K562 (cell line): ENCODE results near the gene PSAP. TPM values are rescaled to one million over a fixed set of nuclear protein-coding genes. Genes with fewer than 3 reads are reported as not detected.

ENCODE experiments used
- KLF13 ChIP-seq: fragments of 450-650 bp; IDR thresholded peaks from 2 replicates; pipeline ENCODE4 v1.6.1; 2016; ENCODE audit warnings: missing genetic modification characterization, low read depth, mild to moderate bottlenecking, missing compliant biosample characterization, moderate library complexity, borderline replicate concordance
- NFIX ChIP-seq: fragments of 250-450 bp; sonication (Bioruptor Pico); IDR thresholded peaks from 2 replicates; pipeline ENCODE4 v1.4.0; 2020; ENCODE audit warnings: low read depth, mild to moderate bottlenecking, moderate library complexity
- SMARCA5 ChIP-seq: fragments of 450-650 bp; IDR thresholded peaks from 2 replicates; pipeline ENCODE4 v1.6.1; 2016
- STAG1 ChIP-seq: sonication (generic); formaldehyde crosslinking; IDR thresholded peaks from 2 replicates; pipeline ENCODE4 v1.5.0; 2020; ENCODE audit warnings: missing genetic modification reagents, borderline replicate concordance
- ZNF347 ChIP-seq: fragments of 450-650 bp; formaldehyde crosslinking; IDR thresholded peaks from 2 replicates; pipeline ENCODE4 v1.4.0; 2020; ENCODE audit warnings: low read depth, mild to moderate bottlenecking, moderate library complexity
- polyA plus RNA-seq, 8 experiments: library from polyadenylated mRNA; depleted of rRNA in 4 of 8; stranded (reverse) in 5 of 8; unstranded in 3 of 8; fragments of >200 nt; fragmentation: Nextera tagmentation in 2 of 8; fragmentation: Illumina TruSeq in 1 of 8; extraction: Ambion mirVana in 2 of 8; extraction: Trizol in 1 of 8; gene quantifications; 2 replicates each; pipeline versions ENCODE4 v1.2.1 to v1.2.3, GENCODE V29; 2011 to 2014; ENCODE audit warnings: inconsistent platforms in 1 of 8, missing spikeins in 1 of 8
- total RNA-seq, 7 experiments: library from RNA; depleted of rRNA in 6 of 7; stranded (reverse); fragments of >200 nt in 6 of 7; fragmentation: Illumina TruSeq in 2 of 7; extraction: Trizol in 2 of 7; gene quantifications; 2 replicates each; pipeline versions ENCODE4 v1.2.1 to v1.2.3, GENCODE V29; 2011 to 2021; ENCODE audit warnings: low replicate concordance in 1 of 7
- TF ChIP-seq, protein P1 (sequence below): fragments of 450-650 bp; IDR thresholded peaks from 2 replicates; pipeline ENCODE4 v1.6.1; 2016; ENCODE audit warnings: mild to moderate bottlenecking, moderate library complexity
- TF ChIP-seq, protein P2 (sequence below), 2 experiments: fragments of 450-650 bp in 1 of 2; sonication (generic) in 1 of 2; formaldehyde crosslinking; conservative IDR thresholded peaks; 2 replicates each; pipeline versions ENCODE4 v1.4.0 to v1.8.1; 2020 to 2022; ENCODE audit warnings: mild to moderate bottlenecking in 1 of 2, missing genetic modification reagents in 1 of 2
- TF ChIP-seq, protein P3 (sequence below), 2 experiments: fragments of 450-650 bp; conservative IDR thresholded peaks; 2 replicates each; pipeline ENCODE4 v1.6.1; 2017; ENCODE audit warnings: mild to moderate bottlenecking in 2 of 2, moderate library complexity in 2 of 2
- TF ChIP-seq, protein P4 (sequence below): fragments of 450-650 bp; formaldehyde crosslinking; IDR thresholded peaks from 2 replicates; pipeline ENCODE4 v1.4.0; 2022; ENCODE audit warnings: missing genetic modification characterization

PSAP gene
- total and polyA plus RNA-seq, 9 of the 15 experiments (the other 6 are each of a cell fraction or from before 2014, with no cell fraction given): 245 to 700 (median 429) TPM

DNA sequence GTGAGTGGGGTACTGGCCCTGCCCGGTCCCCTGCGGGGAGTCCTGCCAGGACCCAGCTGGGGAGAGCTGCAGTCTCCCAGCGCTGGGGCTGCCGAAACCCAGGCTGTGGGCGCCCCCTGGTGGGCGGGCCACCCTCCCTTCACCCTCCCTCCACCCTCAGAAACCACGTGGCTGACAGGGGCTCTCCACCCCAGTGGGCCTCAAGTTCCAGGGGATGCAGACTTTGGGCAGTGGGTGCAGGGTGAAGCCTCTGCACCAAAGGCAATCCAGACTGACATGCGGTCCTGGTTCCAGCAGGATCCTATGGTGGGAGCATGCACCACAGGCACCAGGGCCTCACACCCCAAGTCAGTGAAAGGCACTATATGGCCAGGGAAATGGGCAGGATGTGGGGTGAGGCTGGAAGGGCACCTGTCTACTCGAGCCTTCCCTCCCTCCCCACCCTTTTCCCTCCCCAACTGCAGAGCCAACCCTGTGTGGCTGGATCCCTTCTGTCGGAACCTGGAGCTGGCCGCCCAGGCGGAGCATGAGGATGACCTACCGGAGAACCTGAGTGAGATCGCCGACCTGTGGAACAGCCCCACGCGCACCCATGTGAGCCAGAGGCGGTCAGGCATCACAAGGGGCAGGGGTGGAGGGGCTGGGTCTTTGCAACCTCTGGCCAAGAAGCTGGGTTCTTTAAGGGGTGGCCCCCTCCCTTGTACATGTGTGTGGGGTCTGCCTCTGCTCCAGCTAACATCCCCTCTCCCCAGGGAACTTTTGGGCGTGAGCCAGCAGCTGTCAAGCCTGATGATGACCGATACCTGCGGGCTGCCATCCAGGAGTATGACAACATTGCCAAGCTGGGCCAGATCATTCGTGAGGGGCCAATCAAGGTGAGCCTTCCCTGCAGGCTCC is 38.8 kb downstream of the PSAP start (continued):
- TF ChIP-seq, protein P1, sequence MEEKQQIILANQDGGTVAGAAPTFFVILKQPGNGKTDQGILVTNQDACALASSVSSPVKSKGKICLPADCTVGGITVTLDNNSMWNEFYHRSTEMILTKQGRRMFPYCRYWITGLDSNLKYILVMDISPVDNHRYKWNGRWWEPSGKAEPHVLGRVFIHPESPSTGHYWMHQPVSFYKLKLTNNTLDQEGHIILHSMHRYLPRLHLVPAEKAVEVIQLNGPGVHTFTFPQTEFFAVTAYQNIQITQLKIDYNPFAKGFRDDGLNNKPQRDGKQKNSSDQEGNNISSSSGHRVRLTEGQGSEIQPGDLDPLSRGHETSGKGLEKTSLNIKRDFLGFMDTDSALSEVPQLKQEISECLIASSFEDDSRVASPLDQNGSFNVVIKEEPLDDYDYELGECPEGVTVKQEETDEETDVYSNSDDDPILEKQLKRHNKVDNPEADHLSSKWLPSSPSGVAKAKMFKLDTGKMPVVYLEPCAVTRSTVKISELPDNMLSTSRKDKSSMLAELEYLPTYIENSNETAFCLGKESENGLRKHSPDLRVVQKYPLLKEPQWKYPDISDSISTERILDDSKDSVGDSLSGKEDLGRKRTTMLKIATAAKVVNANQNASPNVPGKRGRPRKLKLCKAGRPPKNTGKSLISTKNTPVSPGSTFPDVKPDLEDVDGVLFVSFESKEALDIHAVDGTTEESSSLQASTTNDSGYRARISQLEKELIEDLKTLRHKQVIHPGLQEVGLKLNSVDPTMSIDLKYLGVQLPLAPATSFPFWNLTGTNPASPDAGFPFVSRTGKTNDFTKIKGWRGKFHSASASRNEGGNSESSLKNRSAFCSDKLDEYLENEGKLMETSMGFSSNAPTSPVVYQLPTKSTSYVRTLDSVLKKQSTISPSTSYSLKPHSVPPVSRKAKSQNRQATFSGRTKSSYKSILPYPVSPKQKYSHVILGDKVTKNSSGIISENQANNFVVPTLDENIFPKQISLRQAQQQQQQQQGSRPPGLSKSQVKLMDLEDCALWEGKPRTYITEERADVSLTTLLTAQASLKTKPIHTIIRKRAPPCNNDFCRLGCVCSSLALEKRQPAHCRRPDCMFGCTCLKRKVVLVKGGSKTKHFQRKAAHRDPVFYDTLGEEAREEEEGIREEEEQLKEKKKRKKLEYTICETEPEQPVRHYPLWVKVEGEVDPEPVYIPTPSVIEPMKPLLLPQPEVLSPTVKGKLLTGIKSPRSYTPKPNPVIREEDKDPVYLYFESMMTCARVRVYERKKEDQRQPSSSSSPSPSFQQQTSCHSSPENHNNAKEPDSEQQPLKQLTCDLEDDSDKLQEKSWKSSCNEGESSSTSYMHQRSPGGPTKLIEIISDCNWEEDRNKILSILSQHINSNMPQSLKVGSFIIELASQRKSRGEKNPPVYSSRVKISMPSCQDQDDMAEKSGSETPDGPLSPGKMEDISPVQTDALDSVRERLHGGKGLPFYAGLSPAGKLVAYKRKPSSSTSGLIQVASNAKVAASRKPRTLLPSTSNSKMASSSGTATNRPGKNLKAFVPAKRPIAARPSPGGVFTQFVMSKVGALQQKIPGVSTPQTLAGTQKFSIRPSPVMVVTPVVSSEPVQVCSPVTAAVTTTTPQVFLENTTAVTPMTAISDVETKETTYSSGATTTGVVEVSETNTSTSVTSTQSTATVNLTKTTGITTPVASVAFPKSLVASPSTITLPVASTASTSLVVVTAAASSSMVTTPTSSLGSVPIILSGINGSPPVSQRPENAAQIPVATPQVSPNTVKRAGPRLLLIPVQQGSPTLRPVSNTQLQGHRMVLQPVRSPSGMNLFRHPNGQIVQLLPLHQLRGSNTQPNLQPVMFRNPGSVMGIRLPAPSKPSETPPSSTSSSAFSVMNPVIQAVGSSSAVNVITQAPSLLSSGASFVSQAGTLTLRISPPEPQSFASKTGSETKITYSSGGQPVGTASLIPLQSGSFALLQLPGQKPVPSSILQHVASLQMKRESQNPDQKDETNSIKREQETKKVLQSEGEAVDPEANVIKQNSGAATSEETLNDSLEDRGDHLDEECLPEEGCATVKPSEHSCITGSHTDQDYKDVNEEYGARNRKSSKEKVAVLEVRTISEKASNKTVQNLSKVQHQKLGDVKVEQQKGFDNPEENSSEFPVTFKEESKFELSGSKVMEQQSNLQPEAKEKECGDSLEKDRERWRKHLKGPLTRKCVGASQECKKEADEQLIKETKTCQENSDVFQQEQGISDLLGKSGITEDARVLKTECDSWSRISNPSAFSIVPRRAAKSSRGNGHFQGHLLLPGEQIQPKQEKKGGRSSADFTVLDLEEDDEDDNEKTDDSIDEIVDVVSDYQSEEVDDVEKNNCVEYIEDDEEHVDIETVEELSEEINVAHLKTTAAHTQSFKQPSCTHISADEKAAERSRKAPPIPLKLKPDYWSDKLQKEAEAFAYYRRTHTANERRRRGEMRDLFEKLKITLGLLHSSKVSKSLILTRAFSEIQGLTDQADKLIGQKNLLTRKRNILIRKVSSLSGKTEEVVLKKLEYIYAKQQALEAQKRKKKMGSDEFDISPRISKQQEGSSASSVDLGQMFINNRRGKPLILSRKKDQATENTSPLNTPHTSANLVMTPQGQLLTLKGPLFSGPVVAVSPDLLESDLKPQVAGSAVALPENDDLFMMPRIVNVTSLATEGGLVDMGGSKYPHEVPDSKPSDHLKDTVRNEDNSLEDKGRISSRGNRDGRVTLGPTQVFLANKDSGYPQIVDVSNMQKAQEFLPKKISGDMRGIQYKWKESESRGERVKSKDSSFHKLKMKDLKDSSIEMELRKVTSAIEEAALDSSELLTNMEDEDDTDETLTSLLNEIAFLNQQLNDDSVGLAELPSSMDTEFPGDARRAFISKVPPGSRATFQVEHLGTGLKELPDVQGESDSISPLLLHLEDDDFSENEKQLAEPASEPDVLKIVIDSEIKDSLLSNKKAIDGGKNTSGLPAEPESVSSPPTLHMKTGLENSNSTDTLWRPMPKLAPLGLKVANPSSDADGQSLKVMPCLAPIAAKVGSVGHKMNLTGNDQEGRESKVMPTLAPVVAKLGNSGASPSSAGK: peak; percentile 55
- TF ChIP-seq, protein P2, sequence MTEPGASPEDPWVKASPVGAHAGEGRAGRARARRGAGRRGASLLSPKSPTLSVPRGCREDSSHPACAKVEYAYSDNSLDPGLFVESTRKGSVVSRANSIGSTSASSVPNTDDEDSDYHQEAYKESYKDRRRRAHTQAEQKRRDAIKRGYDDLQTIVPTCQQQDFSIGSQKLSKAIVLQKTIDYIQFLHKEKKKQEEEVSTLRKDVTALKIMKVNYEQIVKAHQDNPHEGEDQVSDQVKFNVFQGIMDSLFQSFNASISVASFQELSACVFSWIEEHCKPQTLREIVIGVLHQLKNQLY (CRISPR knock-in tag; conservative IDR thresholded peaks at IDR 0.05): peak in 1 of 2 experiments; percentile 82; a peak in 1 of 4 replicates
- TF ChIP-seq, protein P3, sequence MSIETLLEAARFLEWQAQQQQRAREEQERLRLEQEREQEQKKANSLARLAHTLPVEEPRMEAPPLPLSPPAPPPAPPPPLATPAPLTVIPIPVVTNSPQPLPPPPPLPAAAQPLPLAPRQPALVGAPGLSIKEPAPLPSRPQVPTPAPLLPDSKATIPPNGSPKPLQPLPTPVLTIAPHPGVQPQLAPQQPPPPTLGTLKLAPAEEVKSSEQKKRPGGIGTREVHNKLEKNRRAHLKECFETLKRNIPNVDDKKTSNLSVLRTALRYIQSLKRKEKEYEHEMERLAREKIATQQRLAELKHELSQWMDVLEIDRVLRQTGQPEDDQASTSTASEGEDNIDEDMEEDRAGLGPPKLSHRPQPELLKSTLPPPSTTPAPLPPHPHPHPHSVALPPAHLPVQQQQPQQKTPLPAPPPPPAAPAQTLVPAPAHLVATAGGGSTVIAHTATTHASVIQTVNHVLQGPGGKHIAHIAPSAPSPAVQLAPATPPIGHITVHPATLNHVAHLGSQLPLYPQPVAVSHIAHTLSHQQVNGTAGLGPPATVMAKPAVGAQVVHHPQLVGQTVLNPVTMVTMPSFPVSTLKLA (conservative IDR thresholded peaks at IDR 0.05): peak; percentile 82 to 91
- TF ChIP-seq KLF13 (tag) (peak; percentile 16; the same call in 1 of the 2 replicates), STAG1 (CRISPR knock-in tag) (peak; percentile 89), ZNF347 (CRISPR knock-in tag) (no peak), NFIX (CRISPR knock-in tag) (0 out of 2 replicates have a peak, but pooled peaks have one; percentile 13), SMARCA5 (no peak)
- TF ChIP-seq, protein P4, sequence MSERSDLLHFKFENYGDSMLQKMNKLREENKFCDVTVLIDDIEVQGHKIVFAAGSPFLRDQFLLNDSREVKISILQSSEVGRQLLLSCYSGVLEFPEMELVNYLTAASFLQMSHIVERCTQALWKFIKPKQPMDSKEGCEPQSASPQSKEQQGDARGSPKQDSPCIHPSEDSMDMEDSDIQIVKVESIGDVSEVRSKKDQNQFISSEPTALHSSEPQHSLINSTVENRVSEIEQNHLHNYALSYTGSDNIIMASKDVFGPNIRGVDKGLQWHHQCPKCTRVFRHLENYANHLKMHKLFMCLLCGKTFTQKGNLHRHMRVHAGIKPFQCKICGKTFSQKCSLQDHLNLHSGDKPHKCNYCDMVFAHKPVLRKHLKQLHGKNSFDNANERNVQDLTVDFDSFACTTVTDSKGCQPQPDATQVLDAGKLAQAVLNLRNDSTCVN (CRISPR knock-in tag): no peak
